Peyer's patch (tissue), 4 donors: ENCODE measurements around the gene TPM1. TPM values are rescaled to one million over a fixed set of nuclear protein-coding genes. Genes with fewer than 3 reads are reported as not detected.

ENCODE experiments used
- DNase-seq, 3 donors: peaks; one replicate each; pipeline ENCODE4 v3.0.0-alpha.2; 2017 to 2019
- H3K27ac ChIP-seq, 4 donors: fragments of 200-600 bp; sonication (generic); one replicate each; pipeline ENCODE4 v1.5.1; 2016 to 2019
- H3K27me3 ChIP-seq, 2 donors: fragments of 200-600 bp; sonication (generic); one replicate each; pipeline ENCODE4 v1.5.1; 2019
- H3K36me3 ChIP-seq, 3 donors: fragments of 200-600 bp; sonication (generic); one replicate each; pipeline ENCODE4 v1.5.1; 2016 to 2019
- H3K4me1 ChIP-seq, 4 donors: fragments of 200-600 bp; sonication (generic); one replicate each; pipeline ENCODE4 v1.5.1; 2016 to 2019
- H3K4me3 ChIP-seq, 4 donors: fragments of 200-600 bp; sonication (generic); 1 replicate in 3 of 4; 2 replicates in 1 of 4; pipeline ENCODE4 v1.5.1; 2016 to 2019; ENCODE audit warnings: mild to moderate bottlenecking in 1 of 4
- H3K9me3 ChIP-seq, 4 donors: fragments of 200-600 bp; sonication (generic); one replicate each; pipeline ENCODE4 v1.5.1; 2016 to 2019; ENCODE audit warnings: mild to moderate bottlenecking in 1 of 4
- POLR2A ChIP-seq, 2 donors: fragments of 450-650 bp; IDR thresholded peaks; one replicate each; pipeline ENCODE4 v1.5.1; 2017; ENCODE audit warnings: antibody characterized with exemption in 2 of 2, mild to moderate bottlenecking in 2 of 2, moderate library complexity in 2 of 2
- total RNA-seq, 4 donors: library from RNA; depleted of rRNA; stranded (reverse); fragments of >200 nt; gene quantifications; one replicate each; pipeline ENCODE4 v1.1.0, GENCODE V29; 2016
- TF ChIP-seq, protein P1 (sequence below), 6 experiments: fragments of 450-650 bp in 4 of 6; fragments of 200-600 bp in 2 of 6; sonication (generic) in 1 of 6; IDR thresholded peaks; one replicate each; pipeline ENCODE4 v1.5.1; 2017 to 2019; ENCODE audit warnings: antibody characterized with exemption in 6 of 6, mild to moderate bottlenecking in 3 of 6, moderate library complexity in 1 of 6

TPM1 gene
- total RNA-seq, 4 donors from 2014 or later = 555 to 997 (median 617) TPM

DNA sequence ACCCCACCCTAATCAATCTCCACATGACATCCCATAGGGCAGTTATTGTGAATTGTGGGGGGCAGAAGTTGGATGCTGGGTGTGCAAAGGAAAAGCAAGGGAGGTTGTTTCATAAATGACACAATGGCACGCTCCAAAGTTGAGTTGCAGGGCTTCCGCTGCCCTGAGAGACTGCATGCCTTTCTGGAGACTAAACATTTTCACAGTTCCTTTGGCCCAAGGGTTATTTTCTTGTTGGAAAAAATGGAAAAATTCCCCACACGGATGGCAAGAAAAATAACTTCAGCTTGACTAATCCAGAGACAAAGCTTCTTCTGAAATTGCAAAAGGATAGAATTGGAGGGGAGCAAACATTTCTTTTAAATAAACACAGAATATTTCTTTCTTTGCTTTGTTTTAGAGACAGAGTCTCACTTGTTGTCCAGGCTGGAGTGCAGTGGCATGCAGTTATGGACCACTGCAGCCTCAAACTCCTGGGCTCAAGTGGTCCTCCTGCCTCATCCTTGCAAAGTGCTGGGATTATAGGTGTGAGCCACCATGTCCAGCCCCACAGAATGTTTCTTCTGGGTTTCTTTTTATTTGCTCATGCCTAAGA lies 19.1 kb upstream of the TPM1 start:
- H3K27me3 ChIP-seq = no peaks in the 10 kb centered on the region
- H3K36me3 ChIP-seq = no peaks in the 10 kb centered on the region
- TF ChIP-seq, protein P1, sequence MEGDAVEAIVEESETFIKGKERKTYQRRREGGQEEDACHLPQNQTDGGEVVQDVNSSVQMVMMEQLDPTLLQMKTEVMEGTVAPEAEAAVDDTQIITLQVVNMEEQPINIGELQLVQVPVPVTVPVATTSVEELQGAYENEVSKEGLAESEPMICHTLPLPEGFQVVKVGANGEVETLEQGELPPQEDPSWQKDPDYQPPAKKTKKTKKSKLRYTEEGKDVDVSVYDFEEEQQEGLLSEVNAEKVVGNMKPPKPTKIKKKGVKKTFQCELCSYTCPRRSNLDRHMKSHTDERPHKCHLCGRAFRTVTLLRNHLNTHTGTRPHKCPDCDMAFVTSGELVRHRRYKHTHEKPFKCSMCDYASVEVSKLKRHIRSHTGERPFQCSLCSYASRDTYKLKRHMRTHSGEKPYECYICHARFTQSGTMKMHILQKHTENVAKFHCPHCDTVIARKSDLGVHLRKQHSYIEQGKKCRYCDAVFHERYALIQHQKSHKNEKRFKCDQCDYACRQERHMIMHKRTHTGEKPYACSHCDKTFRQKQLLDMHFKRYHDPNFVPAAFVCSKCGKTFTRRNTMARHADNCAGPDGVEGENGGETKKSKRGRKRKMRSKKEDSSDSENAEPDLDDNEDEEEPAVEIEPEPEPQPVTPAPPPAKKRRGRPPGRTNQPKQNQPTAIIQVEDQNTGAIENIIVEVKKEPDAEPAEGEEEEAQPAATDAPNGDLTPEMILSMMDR (IDR thresholded peaks at IDR 0.05) = no peak
- TF ChIP-seq POLR2A (IDR thresholded peaks at IDR 0.05) = no peak
- DNase-seq = no peak
- H3K4me1 ChIP-seq = no peaks in the 10 kb centered on the region
- H3K4me3 ChIP-seq = no peak overlapping the region
- no peaks in the 10 kb centered on the region for H3K9me3 ChIP-seq
- no peak overlapping the region for H3K27ac ChIP-seq

DNA sequence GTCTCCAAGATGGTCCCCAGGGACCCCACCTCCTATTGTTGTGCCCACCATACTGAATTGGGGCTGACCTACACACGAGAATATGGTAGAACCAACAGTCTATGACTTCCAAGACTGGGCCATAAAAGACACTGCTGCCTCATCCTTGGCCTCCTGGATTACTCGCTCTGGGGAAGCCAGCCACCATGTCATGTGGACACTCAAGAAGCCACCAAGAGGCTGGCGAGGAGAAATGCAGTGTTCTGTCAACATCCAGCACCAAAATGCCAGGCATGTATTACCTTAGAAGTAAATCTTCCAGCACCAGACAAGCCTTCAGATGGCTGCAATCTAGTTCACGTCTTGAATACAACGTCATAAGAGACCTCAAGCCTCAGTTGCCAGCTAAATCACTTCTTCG lies 17.1 kb upstream of the TPM1 start:
- no peak for DNase-seq
- TF ChIP-seq, protein P1 (IDR thresholded peaks at IDR 0.05) = no peak
- TF ChIP-seq POLR2A (IDR thresholded peaks at IDR 0.05) = no peak

DNA sequence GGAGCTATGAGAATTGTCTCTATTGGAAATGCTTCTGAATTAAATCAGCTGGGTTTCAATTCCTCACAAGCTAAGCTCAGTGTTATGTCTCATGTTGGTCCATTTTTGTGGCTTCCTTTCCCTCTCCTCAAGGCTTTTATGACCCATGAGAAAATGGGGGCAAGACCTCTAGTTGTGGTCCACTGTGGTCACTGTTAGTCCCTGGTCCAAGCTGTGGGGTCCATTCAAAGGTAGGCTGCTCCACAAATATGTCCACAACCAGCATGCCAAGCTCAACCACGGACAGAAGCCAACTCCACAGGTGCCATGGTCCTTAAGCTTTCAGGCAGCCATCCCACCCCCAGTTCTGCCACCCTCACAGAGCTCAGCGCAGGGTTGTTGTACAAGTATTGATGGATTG lies 14.9 kb upstream of the TPM1 start:
- Histone ChIP-seq H3K36me3 (no peaks in the 10 kb centered on the region), H3K27ac (no peak overlapping the region), H3K4me1 (peaks cover 0 to 6% (median 0%) of the 10 kb centered on the region in 4 donors), H3K27me3 (no peaks in the 10 kb centered on the region), H3K4me3 (no peak overlapping the region), H3K9me3 (no peaks in the 10 kb centered on the region)
- no peak for TF ChIP-seq POLR2A (IDR thresholded peaks at IDR 0.05)
- TF ChIP-seq, protein P1 (IDR thresholded peaks at IDR 0.05) = no peak
- DNase-seq = no peak

More for the DNA sequence above, 17.1 kb upstream of the TPM1 start:
- Histone ChIP-seq H3K36me3 (no peaks in the 10 kb centered on the region), H3K4me3 (no peak overlapping the region), H3K9me3 (no peaks in the 10 kb centered on the region), H3K4me1 (peaks cover 0 to 6% (median 0%) of the 10 kb centered on the region in 4 donors), H3K27ac (no peak overlapping the region), H3K27me3 (no peaks in the 10 kb centered on the region)

DNA sequence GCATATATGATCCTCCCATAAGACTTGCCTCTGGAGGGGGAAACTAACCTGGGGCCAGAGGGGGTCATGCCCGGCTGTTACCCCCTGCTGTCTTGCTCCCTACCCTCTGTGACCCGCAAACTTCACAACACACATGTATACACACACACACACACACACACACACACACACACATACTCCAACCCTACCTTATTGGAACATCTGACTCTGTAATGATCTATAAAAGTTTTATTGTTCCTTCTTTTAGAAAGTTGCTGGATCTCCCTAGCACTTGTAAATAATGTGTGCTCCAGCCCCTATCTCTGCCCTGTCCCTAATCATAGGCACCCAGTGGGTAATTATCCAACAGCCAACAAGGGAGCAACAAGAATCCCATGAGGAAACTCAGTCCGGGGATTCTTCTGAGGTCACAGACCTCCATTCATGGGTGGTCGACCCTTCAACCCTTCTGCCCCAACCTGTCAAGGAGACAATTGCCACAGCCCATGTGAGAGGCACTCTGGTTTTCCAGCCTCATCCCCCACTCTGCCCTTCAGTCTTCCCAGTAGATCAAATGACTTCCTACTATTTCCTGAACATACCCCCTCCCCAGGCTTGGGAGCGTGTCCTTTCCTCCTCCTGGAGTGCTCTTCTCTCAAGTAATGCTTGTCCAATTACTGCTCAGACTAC lies 14.0 kb upstream of the TPM1 start:
- TF ChIP-seq, protein P1 (IDR thresholded peaks at IDR 0.05) = no peak
- no peak for TF ChIP-seq POLR2A (IDR thresholded peaks at IDR 0.05)
- no peaks in the 10 kb centered on the region for H3K36me3 ChIP-seq
- no peaks in the 10 kb centered on the region for H3K9me3 ChIP-seq
- peaks cover 0 to 6% (median 0%) of the 10 kb centered on the region in 4 donors for H3K4me1 ChIP-seq
- DNase-seq = no peak
- no peaks in the 10 kb centered on the region for H3K27me3 ChIP-seq
- H3K4me3 ChIP-seq = no peak overlapping the region
- no peak overlapping the region for H3K27ac ChIP-seq

DNA sequence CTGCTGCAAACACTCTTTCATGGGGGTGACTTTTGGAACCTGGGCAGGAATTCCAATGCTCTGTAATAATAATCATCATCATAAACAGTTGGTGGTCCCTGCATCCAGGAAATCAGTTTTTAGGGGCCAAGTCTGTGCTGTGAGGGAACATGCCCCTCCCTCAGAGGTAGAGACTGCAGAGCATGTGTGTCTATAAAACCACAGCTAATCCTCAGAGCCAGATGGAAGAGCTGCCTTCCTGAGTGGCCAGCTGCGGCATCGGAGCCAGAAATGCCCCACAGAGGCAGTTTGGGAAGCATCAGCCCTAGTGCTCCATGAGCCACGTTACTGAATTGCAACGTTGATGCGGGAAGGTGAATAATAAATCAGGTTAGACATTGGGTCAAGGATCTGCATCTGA lies 12.9 kb upstream of the TPM1 start:
- no peak overlapping the region for H3K27ac ChIP-seq
- TF ChIP-seq, protein P1 (IDR thresholded peaks at IDR 0.05) = no peak
- TF ChIP-seq POLR2A (IDR thresholded peaks at IDR 0.05) = no peak
- H3K4me1 ChIP-seq = peaks cover 0 to 6% (median 0%) of the 10 kb centered on the region in 4 donors
- H3K36me3 ChIP-seq = no peaks in the 10 kb centered on the region
- no peak for DNase-seq
- H3K27me3 ChIP-seq = no peaks in the 10 kb centered on the region
- H3K4me3 ChIP-seq = no peak overlapping the region
- no peaks in the 10 kb centered on the region for H3K9me3 ChIP-seq
